ENCODE measurements around the gene EPHB1. TPM values are rescaled to one million over a fixed set of nuclear protein-coding genes. Genes with fewer than 3 reads are reported as not detected.

EPHB1 gene
- polyA plus RNA-seq, 1 of the 3 experiments (the other 2 are of a cell fraction), result 1.2 TPM

- TF ChIP-seq REST (IDR thresholded peaks at IDR 0.05; ENCODE audit: low read depth, low read length), result no peak
- TF ChIP-seq TCF12 (IDR thresholded peaks at IDR 0.05), result no peak
Measured at GRCh38 chr3:134956395-134956794, 161.3 kb downstream of the EPHB1 start (continued).

- TF ChIP-seq NFIC (IDR thresholded peaks at IDR 0.05; ENCODE audit: borderline replicate concordance) (no peak), JUND (IDR thresholded peaks at IDR 0.05) (no peak), CHD2 (IDR thresholded peaks at IDR 0.05; ENCODE audit: low read length, partially characterized antibody) (no peak), FOXM1 (IDR thresholded peaks at IDR 0.05; ENCODE audit: low read depth) (no peak), EP300 (IDR thresholded peaks at IDR 0.05; ENCODE audit: borderline replicate concordance in 1 of 2, low read depth in 1 of 2, low read length in 1 of 2) (no peak), FOSL2 (IDR thresholded peaks at IDR 0.05; ENCODE audit: borderline replicate concordance, low read depth) (no peak), REST (IDR thresholded peaks at IDR 0.05; ENCODE audit: low read depth, low read length) (no peak), PBX3 (IDR thresholded peaks at IDR 0.05) (no peak), MAX (IDR thresholded peaks at IDR 0.05; ENCODE audit: low read depth) (no peak), MEF2A (IDR thresholded peaks at IDR 0.05; ENCODE audit: borderline replicate concordance, low read depth) (no peak), ELF1 (IDR thresholded peaks at IDR 0.05) (no peak), IRF3 (IDR thresholded peaks at IDR 0.05; ENCODE audit: low read depth, low read length) (no peak), SMC3 (IDR thresholded peaks at IDR 0.05; ENCODE audit: low read depth, low read length) (no peak)
- no peaks in the 10 kb centered on the region for H3K9me3 ChIP-seq
- no peak overlapping the region for H3K9ac ChIP-seq
- H4K20me1 ChIP-seq (ENCODE audit: insufficient read depth), result no peaks in the 10 kb centered on the region
- no peak overlapping the region for H2AFZ ChIP-seq (ENCODE audit: low read depth)
- H3K9me2 ChIP-seq, result no peaks in the 10 kb centered on the region
- H3K4me2 ChIP-seq, result no peak overlapping the region
- ChIA-PET CTCF (interaction anchor here (1.0 kb wide), 2 partner anchors 13 to 162 kb away, joined by 3 to 4 read pairs; no protein-coding TSS in a partner anchor), POLR2A (no interaction called here)
- H3K4me1 ChIP-seq (ENCODE audit: control insufficient read depth in 1 of 2, insufficient read depth in 2 of 2, low read depth in 1 of 2, low read length in 1 of 2), result no peaks in the 10 kb centered on the region
- H3K36me3 ChIP-seq (replicated peaks in 1 of 2; ENCODE audit: control insufficient read depth in 1 of 2, insufficient read depth in 2 of 2, low read length in 1 of 2), result no peaks in the 10 kb centered on the region
- H3K27ac ChIP-seq (ENCODE audit: low read depth in 2 of 2, low read length in 1 of 2), result no peak overlapping the region
- no peaks in the 10 kb centered on the region for H3K79me2 ChIP-seq (ENCODE audit: insufficient read depth)
- no peaks in the 10 kb centered on the region for H3F3A ChIP-seq (replicated peaks; ENCODE audit: insufficient read depth)
- no peak overlapping the region for H3K4me3 ChIP-seq (ENCODE audit: low read depth in 2 of 2, low read length in 1 of 2)
- 43% methylated on average over 1 of the region's 1 CpG for WGBS (ENCODE audit: low lambda C conversion rate)
- DNase-seq, result no peak
- no peaks in the 10 kb centered on the region for H3K27me3 ChIP-seq (ENCODE audit: insufficient read depth)
Measured at GRCh38 chr3:134956844-134957243, 161.8 kb downstream of the EPHB1 start.
